Stomach smooth muscle (tissue), 2 donors: ENCODE data around the gene RNF182.

ENCODE experiments used
- H3K27ac ChIP-seq: one replicate; pipeline ENCODE4 v1.7.0; 2013; ENCODE audit warnings: mild to moderate bottlenecking, low read length, inconsistent platforms
- H3K27me3 ChIP-seq, 2 donors: one replicate each; pipeline ENCODE4 v1.7.0; 2013; ENCODE audit warnings: low read length in 2 of 2; ENCODE audit not compliant: insufficient read depth in 2 of 2, control insufficient read depth in 1 of 2
- H3K36me3 ChIP-seq, 2 donors: one replicate each; pipeline ENCODE4 v1.7.0; 2013; ENCODE audit warnings: low read length in 2 of 2; ENCODE audit not compliant: control insufficient read depth in 2 of 2, insufficient read depth in 2 of 2
- H3K4me1 ChIP-seq: one replicate; pipeline ENCODE4 v1.7.0; 2013; ENCODE audit warnings: low read length; ENCODE audit not compliant: control insufficient read depth, insufficient read depth
- H3K4me3 ChIP-seq, 2 donors: one replicate each; pipeline ENCODE4 v1.7.0; 2013; ENCODE audit warnings: low read length in 2 of 2
- H3K9ac ChIP-seq, 2 donors: one replicate each; pipeline ENCODE4 v1.7.0; 2013; ENCODE audit warnings: low read length in 2 of 2, mild to moderate bottlenecking in 1 of 2
- H3K9me3 ChIP-seq, 2 donors: one replicate each; pipeline ENCODE4 v1.7.0; 2013; ENCODE audit warnings: low read length in 2 of 2; ENCODE audit not compliant: control insufficient read depth in 2 of 2
- donor health status: healthy.
- donor health status: Pancreatic carcinoma.

Gene RNF182

DNA sequence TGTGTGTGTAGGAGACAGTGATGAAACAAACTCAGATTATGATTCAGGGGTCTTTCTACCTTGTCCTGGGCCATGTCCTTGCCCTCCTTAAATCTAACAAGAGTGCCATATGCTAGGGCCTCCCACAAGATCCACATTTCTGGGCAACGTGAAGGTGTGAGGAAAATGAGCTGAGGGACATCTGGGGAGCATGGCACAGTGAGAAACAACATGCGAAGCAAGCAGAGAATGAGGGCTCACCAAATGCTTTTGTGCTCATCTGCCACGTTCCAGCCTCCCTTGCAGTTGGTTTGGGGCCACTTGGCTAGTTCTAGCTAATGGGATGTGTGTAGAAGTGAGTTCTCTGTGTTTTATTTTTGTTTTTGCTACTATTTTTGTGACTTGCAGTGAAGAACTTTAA is 21.4 kb upstream of the RNF182 start:
- Histone ChIP-seq H3K9ac (no peak overlapping the region), H3K27ac (no peak overlapping the region), H3K9me3 (no peaks in the 10 kb centered on the region), H3K4me3 (no peak overlapping the region), H3K4me1 (no peaks in the 10 kb centered on the region), H3K36me3 (no peaks in the 10 kb centered on the region), H3K27me3 (peaks cover 0 to 10% of the 10 kb centered on the region in 2 donors)

DNA sequence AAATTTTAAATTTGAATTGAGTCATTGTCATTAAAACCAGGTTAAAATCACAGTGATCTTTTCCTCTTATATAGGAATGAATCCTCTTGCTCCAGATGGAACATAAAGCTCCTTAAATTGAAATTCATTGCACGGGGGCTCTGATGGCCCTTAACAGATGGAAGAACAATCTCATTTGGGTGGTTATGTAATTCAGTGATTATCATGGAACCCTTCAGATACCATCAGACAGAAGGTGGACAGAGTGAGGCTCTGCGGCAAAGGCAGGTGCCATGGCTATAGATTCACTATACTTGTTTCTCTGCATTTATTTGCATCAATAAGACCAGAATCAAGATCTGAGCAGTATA is 17.8 kb upstream of the RNF182 start:
- H3K36me3 ChIP-seq: no peaks in the 10 kb centered on the region
- H3K27me3 ChIP-seq: peaks cover 0 to 10% of the 10 kb centered on the region in 2 donors

DNA sequence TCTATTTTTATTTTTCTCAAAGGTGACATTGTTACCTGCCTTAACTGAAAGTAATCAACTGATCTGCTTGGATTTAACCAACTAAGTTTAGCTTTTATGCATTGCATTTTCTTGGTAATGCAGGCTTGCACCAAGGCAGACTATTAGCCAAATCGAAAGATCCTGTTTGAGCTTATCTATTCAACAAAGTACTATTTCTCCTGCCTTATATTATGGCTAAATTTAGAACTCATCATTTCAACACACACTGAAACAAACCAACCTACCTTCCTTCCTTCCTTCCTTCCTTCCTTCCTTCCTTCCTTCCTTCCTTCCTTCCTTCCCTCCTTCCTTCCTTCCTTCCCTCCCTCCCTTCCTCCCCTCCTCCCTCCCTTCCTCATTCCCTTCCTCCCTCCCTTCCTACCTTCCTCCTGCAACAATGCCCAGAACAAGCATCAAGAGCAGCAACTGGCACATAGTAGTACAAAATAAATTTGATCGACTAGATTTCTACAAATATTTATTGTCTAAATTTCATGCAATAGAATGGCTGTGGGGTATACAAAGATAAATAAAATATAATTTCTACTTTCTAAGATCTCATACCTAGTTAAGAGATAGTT is 17.0 kb upstream of the RNF182 start:
- Histone ChIP-seq H3K4me1 (no peaks in the 10 kb centered on the region), H3K36me3 (no peaks in the 10 kb centered on the region), H3K4me3 (no peak overlapping the region), H3K9me3 (no peaks in the 10 kb centered on the region), H3K27ac (no peak overlapping the region), H3K9ac (no peak overlapping the region), H3K27me3 (peaks cover 0 to 10% of the 10 kb centered on the region in 2 donors)

More for the DNA sequence above, 17.8 kb upstream of the RNF182 start:
- no peak overlapping the region for H3K4me3 ChIP-seq
- H3K9me3 ChIP-seq: no peaks in the 10 kb centered on the region
- no peaks in the 10 kb centered on the region for H3K4me1 ChIP-seq
- H3K9ac ChIP-seq: no peak overlapping the region
- no peak overlapping the region for H3K27ac ChIP-seq

DNA sequence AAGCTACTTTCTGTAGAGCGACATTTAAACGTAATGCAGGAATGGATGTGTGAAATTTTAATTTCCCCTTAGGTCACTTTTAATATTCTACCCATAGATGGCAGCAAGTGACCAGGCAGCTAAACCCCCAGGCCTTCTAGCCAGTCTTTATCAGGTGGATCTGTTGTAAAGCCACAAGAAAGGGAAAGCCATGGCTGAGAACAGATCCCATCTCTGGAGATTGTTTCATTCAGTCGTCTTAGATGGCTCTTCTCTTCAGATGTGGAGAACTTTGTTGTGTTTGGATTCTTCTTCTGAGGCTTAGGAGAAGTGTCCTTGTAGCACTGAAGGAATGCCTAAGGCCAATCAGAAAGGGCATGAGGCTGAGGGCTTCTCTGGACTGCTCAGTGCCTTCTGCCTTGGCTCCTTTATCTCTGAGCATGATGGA is 15.8 kb upstream of the RNF182 start:
- H3K9ac ChIP-seq: no peak overlapping the region
- no peaks in the 10 kb centered on the region for H3K9me3 ChIP-seq
- H3K4me1 ChIP-seq: no peaks in the 10 kb centered on the region
- no peak overlapping the region for H3K4me3 ChIP-seq
- H3K27me3 ChIP-seq: peaks cover 0 to 1% of the 10 kb centered on the region in 2 donors
- H3K36me3 ChIP-seq: no peaks in the 10 kb centered on the region
- no peak overlapping the region for H3K27ac ChIP-seq

DNA sequence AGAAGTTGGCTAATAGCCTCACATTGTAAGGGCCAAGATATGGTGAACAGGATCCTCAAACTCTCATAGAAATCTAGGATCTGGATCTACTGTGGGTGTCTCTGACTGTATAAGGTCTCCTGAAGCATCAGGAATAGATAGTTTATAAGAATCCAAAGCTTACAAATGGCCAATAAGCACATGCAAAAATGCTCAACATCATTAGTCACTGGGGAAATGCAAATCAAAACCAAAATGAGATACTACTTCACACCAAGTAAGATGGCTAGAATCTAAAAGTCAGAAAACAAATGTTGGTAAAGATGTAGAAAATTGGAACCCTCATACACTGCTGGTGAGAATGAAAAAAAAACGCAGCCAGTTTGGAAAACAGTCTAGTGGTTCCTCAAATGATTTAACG is 14.3 kb upstream of the RNF182 start:
- Histone ChIP-seq H3K27me3 (peaks cover 0 to 2% of the 10 kb centered on the region in 2 donors), H3K9ac (no peak overlapping the region), H3K4me3 (no peak overlapping the region), H3K36me3 (no peaks in the 10 kb centered on the region), H3K9me3 (no peaks in the 10 kb centered on the region), H3K4me1 (no peaks in the 10 kb centered on the region), H3K27ac (no peak overlapping the region)

DNA sequence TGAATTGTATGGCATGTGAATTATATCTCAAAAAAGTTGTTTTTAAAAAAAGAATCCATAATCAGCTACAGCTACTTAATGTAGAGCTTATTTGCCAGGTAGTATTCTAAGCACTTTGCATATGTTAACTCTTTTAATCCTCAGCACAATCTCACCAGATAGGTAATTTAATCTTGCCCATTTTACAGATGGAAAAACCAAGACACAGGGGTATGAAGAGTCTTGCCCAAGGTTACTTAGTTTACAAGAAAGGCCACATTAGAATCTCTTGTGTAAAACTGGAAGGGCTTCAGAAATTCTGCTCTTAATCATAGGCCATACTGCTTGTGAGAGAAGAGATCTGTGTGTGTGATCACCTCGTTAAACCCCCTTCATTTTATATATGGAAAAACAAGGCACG is 13.4 kb upstream of the RNF182 start:
- no peaks in the 10 kb centered on the region for H3K9me3 ChIP-seq
- H3K4me1 ChIP-seq: no peaks in the 10 kb centered on the region
- H3K27me3 ChIP-seq: peaks cover 0 to 3% of the 10 kb centered on the region in 2 donors
- H3K27ac ChIP-seq: no peak overlapping the region
- H3K9ac ChIP-seq: no peak overlapping the region
- no peaks in the 10 kb centered on the region for H3K36me3 ChIP-seq
- H3K4me3 ChIP-seq: no peak overlapping the region

DNA sequence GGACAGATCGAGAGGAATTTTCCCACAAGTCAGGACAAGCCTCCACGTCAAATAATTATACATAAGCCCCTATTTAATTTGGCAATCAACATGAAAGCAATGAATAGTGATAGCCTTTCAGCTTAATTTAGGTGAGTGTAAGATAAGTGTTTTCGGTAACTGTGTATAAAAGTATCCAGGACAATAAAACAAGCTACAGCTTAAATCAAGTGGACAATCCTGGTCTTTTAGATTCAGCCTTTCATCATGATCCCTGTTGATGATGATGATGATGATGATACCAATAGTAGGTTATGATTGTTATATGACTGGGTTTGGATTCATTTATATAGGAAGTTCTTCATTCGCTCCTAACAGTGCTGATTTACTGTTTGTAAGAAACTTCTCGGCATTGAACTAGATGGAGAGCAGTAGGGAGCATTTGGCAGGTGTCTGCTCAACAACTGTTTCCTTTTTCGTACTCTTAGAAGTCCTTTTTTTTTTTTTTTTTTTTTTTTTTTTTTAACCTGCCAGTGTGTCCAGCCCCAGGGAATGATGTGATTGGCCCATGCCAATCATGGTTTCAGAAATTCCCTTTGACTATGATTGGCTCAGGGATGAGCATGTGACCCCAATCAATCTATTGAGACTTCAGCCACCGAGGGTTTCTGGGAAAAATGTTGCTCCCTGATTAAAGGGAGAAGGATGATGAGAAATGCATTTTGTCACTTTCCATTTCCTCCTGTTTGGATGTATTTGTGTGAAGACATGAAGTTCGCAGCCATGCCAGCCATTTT is 11.3 kb upstream of the RNF182 start:
- Histone ChIP-seq H3K36me3 (no peaks in the 10 kb centered on the region), H3K27ac (no peak overlapping the region)

DNA sequence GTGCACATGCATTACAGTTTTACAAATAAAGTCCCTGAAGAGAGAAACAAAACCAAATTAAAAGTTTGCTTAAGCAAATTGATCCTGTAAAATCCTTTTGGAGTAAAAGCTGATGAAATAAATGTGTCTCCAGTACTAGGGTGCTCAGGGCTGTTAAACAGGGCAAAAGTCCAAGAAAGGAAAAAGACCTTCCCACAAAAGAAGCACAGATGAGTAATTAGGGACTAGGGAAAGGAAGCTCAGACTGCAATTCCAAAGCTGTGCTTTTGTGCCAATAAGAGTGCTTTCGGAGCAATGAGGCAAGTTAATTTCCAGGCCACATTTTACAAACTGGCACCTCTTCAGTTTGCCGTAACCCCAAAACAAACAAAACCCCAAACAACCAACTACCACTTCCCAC is 10.4 kb upstream of the RNF182 start:
- H3K27me3 ChIP-seq: peaks cover 0 to 3% of the 10 kb centered on the region in 2 donors
- H3K4me3 ChIP-seq: no peak overlapping the region
- no peaks in the 10 kb centered on the region for H3K4me1 ChIP-seq
- no peak overlapping the region for H3K9ac ChIP-seq
- no peaks in the 10 kb centered on the region for H3K36me3 ChIP-seq
- no peaks in the 10 kb centered on the region for H3K9me3 ChIP-seq
- no peak overlapping the region for H3K27ac ChIP-seq

More for the DNA sequence above, 11.3 kb upstream of the RNF182 start:
- Histone ChIP-seq H3K9ac (no peak overlapping the region), H3K27me3 (peaks cover 0 to 3% of the 10 kb centered on the region in 2 donors), H3K4me1 (no peaks in the 10 kb centered on the region), H3K4me3 (no peak overlapping the region), H3K9me3 (no peaks in the 10 kb centered on the region)

DNA sequence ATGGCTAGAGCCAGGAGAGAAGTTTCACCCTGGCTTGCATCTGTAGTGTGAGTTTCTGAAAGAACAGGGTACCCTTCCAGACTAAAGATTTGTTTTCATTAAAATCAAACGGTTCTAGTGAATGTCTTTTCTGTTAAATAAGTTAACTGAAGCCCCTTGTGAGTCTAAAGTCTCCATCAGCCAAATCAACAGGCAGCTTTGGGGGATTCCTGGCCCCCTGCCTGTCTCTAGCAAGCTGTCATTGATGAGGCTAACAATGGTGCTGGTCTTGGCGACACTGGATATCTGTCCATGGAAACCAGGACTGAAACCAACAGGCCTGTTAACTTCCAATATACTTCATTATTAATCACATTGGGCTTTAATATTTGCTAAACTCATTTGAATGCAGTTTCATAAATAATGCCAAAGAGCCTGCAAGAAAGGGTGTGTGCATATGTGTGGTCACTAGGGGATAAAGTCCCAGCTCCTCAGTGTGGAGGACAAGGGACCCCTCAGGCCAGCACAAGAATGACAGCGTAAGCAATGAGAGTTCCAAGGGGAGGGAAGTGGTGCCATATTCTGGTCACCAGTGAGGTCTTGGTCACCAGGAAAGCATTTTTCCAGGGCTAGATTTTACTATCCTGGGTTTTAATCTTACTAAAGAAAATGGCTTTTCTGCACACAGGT is 9.1 kb upstream of the RNF182 start:
- Histone ChIP-seq H3K36me3 (no peaks in the 10 kb centered on the region), H3K9me3 (no peaks in the 10 kb centered on the region), H3K9ac (no peak overlapping the region), H3K4me1 (no peaks in the 10 kb centered on the region), H3K27ac (no peak overlapping the region), H3K4me3 (no peak overlapping the region), H3K27me3 (peaks cover 0 to 3% of the 10 kb centered on the region in 2 donors)

DNA sequence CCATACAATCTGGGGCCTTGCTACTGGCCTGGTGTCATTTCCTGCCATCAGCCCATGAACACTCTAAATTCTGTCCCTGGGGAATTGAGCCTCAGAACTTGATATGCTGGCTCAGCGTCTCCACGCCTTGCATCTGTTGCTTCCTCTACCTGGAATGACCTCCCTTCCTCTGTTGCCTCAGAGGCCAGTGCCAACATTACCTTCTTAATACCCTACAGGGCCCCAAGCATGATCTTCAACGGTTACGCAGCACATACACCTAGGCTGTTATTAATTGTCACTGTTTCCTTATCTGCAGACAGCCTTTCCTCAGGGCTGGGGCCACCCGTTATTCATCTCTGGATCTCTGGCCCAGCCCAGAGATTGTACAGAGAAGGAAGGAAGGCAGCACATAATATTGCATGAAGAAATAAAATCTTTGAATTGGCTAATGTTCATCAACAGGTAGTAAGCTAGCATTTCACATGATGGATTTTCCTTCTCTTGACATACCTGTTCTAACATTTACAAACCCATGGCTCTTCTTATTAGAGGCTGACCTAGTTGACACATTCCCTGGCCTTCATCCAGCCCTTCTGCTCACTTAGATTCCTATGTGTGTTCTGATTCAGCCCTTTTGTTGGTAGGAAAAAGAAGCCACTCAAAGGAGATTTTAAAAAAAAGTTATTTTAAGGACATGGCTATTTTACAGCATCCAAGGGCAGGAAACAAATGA is 8.4 kb upstream of the RNF182 start:
- no peaks in the 10 kb centered on the region for H3K4me1 ChIP-seq
- H3K27ac ChIP-seq: no peak overlapping the region
- no peaks in the 10 kb centered on the region for H3K36me3 ChIP-seq
- H3K9me3 ChIP-seq: no peaks in the 10 kb centered on the region
- peaks cover 0 to 3% of the 10 kb centered on the region in 2 donors for H3K27me3 ChIP-seq
- no peak overlapping the region for H3K9ac ChIP-seq
- no peak overlapping the region for H3K4me3 ChIP-seq
